Measurements from ENCODE around the gene ETFDH.

Gene ETFDH

GRCh38 chr4:158666892-158667291 lies 5.2 kb upstream of the ETFDH start:
- no peak for TF ChIP-seq CTCF (IDR thresholded peaks at IDR 0.05; ENCODE audit: insufficient read depth, low read depth, low read length, missing control alignments)
- no peak for DNase-seq (ENCODE audit: low read depth)
- no peak overlapping the region for H3K4me3 ChIP-seq (ENCODE audit: low read depth, low read length)

- H3K4me3 ChIP-seq (ENCODE audit: low read depth, low read length), result no peak overlapping the region
- DNase-seq (ENCODE audit: low read depth), result peak; percentile 36
- peak; percentile 60 for TF ChIP-seq CTCF (IDR thresholded peaks at IDR 0.05; ENCODE audit: insufficient read depth, low read depth, low read length, missing control alignments)
These were observed 4.4 kb upstream of the ETFDH start for GRCh38 chr4:158667651-158668198.

- DNase-seq (ENCODE audit: low read depth), result peak; percentile 52
- peak overlapping the region; percentile 11 for H3K4me3 ChIP-seq (ENCODE audit: low read depth, low read length)
- TF ChIP-seq CTCF (IDR thresholded peaks at IDR 0.05; ENCODE audit: insufficient read depth, low read depth, low read length, missing control alignments), result no peak
These were observed 2.8 kb upstream of the ETFDH start for GRCh38 chr4:158669310-158669709.

GRCh38 chr4:158670975-158671664 lies 976 bp upstream of the ETFDH start:
- peak; percentile 84 for DNase-seq (ENCODE audit: low read depth)

GRCh38 chr4:158671665-158671914 lies 506 bp upstream of the ETFDH start, which contains the start of gene C4orf46:
C4orf46 (minus strand) TSS chr4:158671887; CDS start chr4:158671801, 86 bp downstream.
- TF ChIP-seq CTCF (IDR thresholded peaks at IDR 0.05; ENCODE audit: insufficient read depth, low read depth, low read length, missing control alignments), result no peak
- no peak for DNase-seq (ENCODE audit: low read depth)
- peak within 1 kb of the TSS; percentile 95 for H3K4me3 ChIP-seq (ENCODE audit: low read depth, low read length)

More at GRCh38 chr4:158670975-158671664, 976 bp upstream of the ETFDH start:
- TF ChIP-seq CTCF (IDR thresholded peaks at IDR 0.05; ENCODE audit: insufficient read depth, low read depth, low read length, missing control alignments), result no peak
- peak overlapping the region; percentile 95 for H3K4me3 ChIP-seq (ENCODE audit: low read depth, low read length)

GRCh38 chr4:158673633-158674032 lies 1.5 kb downstream of the ETFDH start:
- H3K4me3 ChIP-seq (ENCODE audit: low read depth, low read length), result no peak overlapping the region
- no peak for DNase-seq (ENCODE audit: low read depth)
- no peak for TF ChIP-seq CTCF (IDR thresholded peaks at IDR 0.05; ENCODE audit: insufficient read depth, low read depth, low read length, missing control alignments)

GRCh38 chr4:158676076-158676475 lies 4.0 kb downstream of the ETFDH start:
- no peak for DNase-seq (ENCODE audit: low read depth)
- H3K4me3 ChIP-seq (ENCODE audit: low read depth, low read length), result no peak overlapping the region
- TF ChIP-seq CTCF (IDR thresholded peaks at IDR 0.05; ENCODE audit: insufficient read depth, low read depth, low read length, missing control alignments), result no peak

Data from GM12865 (cell line).